Thoracic aorta (tissue), 2 donors: ENCODE results near the gene VWA8. TPM values are rescaled to one million over a fixed set of nuclear protein-coding genes. Genes with fewer than 3 reads are reported as not detected.
"Not testable (repeated sequence)": the region's sequence is repeated elsewhere in the genome, so short reads cannot be mapped to it uniquely, and the experiment has no call there.

ENCODE experiments used
- ATAC-seq: fragments of 150-250 bp; one replicate; pipeline ENCODE4 v1.8.0; 2017; ENCODE audit warnings: low read depth; ENCODE audit not compliant: insufficient number of reproducible peaks, low FRiP score
- DNase-seq: peaks from one replicate; pipeline ENCODE4 v3.0.0-alpha.2; 2020; ENCODE audit warnings: low spot score
- H3K27ac ChIP-seq, 2 donors: fragments of 200-600 bp; sonication (generic); 1 replicate in 1 of 2; 2 replicates in 1 of 2; pipeline ENCODE4 v1.5.1; 2016; ENCODE audit warnings: mild to moderate bottlenecking in 2 of 2, moderate library complexity in 2 of 2
- H3K27me3 ChIP-seq: fragments of 200-600 bp; sonication (generic); replicated peaks from 2 replicates; pipeline ENCODE4 v1.6.0; 2016; ENCODE audit warnings: mild to moderate bottlenecking; ENCODE audit not compliant: insufficient read depth
- H3K36me3 ChIP-seq: fragments of 200-600 bp; sonication (generic); one replicate; pipeline ENCODE4 v1.5.1; 2016
- H3K4me1 ChIP-seq, 2 donors: fragments of 200-600 bp; sonication (generic); 1 replicate in 1 of 2; 2 replicates in 1 of 2; pipeline versions ENCODE4 v1.5.1 to v1.6.0; 2016; ENCODE audit warnings: low read depth in 2 of 2, mild to moderate bottlenecking in 1 of 2; ENCODE audit not compliant: control insufficient read depth in 1 of 2
- H3K4me3 ChIP-seq: fragments of 200-600 bp; sonication (generic); 2 replicates; pipeline ENCODE4 v1.5.1; 2016; ENCODE audit warnings: mild to moderate bottlenecking
- H3K9me3 ChIP-seq: fragments of 200-600 bp; sonication (generic); 2 replicates; pipeline ENCODE4 v1.5.1; 2016
- CTCF ChIP-seq: fragments of 200-600 bp; sonication (generic); IDR thresholded peaks from one replicate; pipeline ENCODE4 v1.5.1; 2019; ENCODE audit warnings: antibody characterized with exemption
- total RNA-seq, 2 donors: library from RNA; depleted of rRNA; stranded (reverse); fragments of >200 nt; gene quantifications; one replicate each; pipeline versions ENCODE4 v1.1.0 to v1.2.3, GENCODE V29; 2016

VWA8 gene
- total RNA-seq, 2 donors from 2014 or later: 19.8 to 25.3 TPM

GRCh38 chr13:41895478-41895877, 65.4 kb downstream of the VWA8 start:
- Histone ChIP-seq H3K9me3 (no peaks in the 10 kb centered on the region), H3K4me1 (no peaks in the 10 kb centered on the region), H3K36me3 (peaks cover 5% of the 10 kb centered on the region), H3K4me3 (no peak overlapping the region), H3K27me3 (no peaks in the 10 kb centered on the region), H3K27ac (no peak overlapping the region)
- no peak for TF ChIP-seq CTCF
- ATAC-seq (no peak), DNase-seq (no peak)

- Histone ChIP-seq H3K27ac (no peak overlapping the region), H3K4me3 (no peak overlapping the region), H3K27me3 (no peaks in the 10 kb centered on the region), H3K4me1 (no peaks in the 10 kb centered on the region), H3K36me3 (peaks cover 7% of the 10 kb centered on the region), H3K9me3 (no peaks in the 10 kb centered on the region)
- no peak for TF ChIP-seq CTCF
- ATAC-seq: no peak
- no peak for DNase-seq
Observed at GRCh38 chr13:41891119-41891518, 69.8 kb downstream of the VWA8 start.

GRCh38 chr13:41883147-41883546, 77.8 kb downstream of the VWA8 start:
- Histone ChIP-seq H3K27ac (no peak overlapping the region), H3K9me3 (no peaks in the 10 kb centered on the region), H3K36me3 (peaks cover 18% of the 10 kb centered on the region), H3K4me3 (no peak overlapping the region), H3K27me3 (no peaks in the 10 kb centered on the region), H3K4me1 (no peaks in the 10 kb centered on the region)
- ATAC-seq (no peak), DNase-seq (no peak)
- TF ChIP-seq CTCF: no peak

GRCh38 chr13:41881890-41882289, 79.0 kb downstream of the VWA8 start:
- not testable (repeated sequence) for H3K27ac ChIP-seq, H3K4me3 ChIP-seq, H3K9me3 ChIP-seq, DNase-seq, H3K4me1 ChIP-seq, ATAC-seq, H3K27me3 ChIP-seq
- peaks cover 18% of the 10 kb centered on the region for H3K36me3 ChIP-seq

GRCh38 chr13:41880966-41881365, 79.9 kb downstream of the VWA8 start:
- Histone ChIP-seq H3K4me1 (no peaks in the 10 kb centered on the region), H3K9me3 (no peaks in the 10 kb centered on the region), H3K4me3 (no peak overlapping the region), H3K36me3 (peaks cover 18% of the 10 kb centered on the region), H3K27ac (no peak overlapping the region), H3K27me3 (no peaks in the 10 kb centered on the region)
- TF ChIP-seq CTCF: no peak
- no peak for DNase-seq
- ATAC-seq: no peak

GRCh38 chr13:41864658-41865057, 96.3 kb downstream of the VWA8 start:
- H3K4me1 ChIP-seq: peaks cover 6 to 9% of the 10 kb centered on the region in 2 donors
- no peaks in the 10 kb centered on the region for H3K27me3 ChIP-seq
- H3K4me3 ChIP-seq: no peak overlapping the region
- H3K36me3 ChIP-seq: no peaks in the 10 kb centered on the region
- no peak overlapping the region for H3K27ac ChIP-seq
- no peak for TF ChIP-seq CTCF
- DNase-seq (no peak), ATAC-seq (no peak)
- H3K9me3 ChIP-seq: no peaks in the 10 kb centered on the region

- H3K4me1 ChIP-seq: peaks cover 11 to 21% of the 10 kb centered on the region in 2 donors
- not testable (repeated sequence) for H3K36me3 ChIP-seq, H3K4me3 ChIP-seq, H3K27ac ChIP-seq, H3K9me3 ChIP-seq, H3K27me3 ChIP-seq, DNase-seq, ATAC-seq
Observed at GRCh38 chr13:41862659-41863058, 98.2 kb downstream of the VWA8 start.
